Measurements from ENCODE around the gene TMEM164.

DNA sequence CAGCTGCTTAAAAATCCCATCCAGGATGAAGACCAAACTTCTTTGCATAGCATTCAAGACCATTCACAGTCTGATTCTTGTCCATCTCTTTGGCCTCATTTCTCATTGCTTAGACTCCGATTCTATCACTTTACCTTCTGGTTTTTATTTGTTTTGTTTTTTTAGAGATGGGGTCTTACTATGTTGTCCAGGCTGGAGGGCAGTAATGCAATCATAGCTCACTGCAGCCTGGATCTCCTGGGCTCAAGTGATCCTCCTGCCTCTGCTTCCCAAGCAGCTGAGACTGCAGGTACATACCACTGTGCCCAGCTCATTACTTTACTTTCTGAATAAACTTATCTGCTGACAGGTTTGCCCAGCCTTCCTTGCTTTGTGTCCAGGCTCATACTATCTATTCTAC, 152.8 kb downstream of the TMEM164 start:
- TF ChIP-seq, protein P1, sequence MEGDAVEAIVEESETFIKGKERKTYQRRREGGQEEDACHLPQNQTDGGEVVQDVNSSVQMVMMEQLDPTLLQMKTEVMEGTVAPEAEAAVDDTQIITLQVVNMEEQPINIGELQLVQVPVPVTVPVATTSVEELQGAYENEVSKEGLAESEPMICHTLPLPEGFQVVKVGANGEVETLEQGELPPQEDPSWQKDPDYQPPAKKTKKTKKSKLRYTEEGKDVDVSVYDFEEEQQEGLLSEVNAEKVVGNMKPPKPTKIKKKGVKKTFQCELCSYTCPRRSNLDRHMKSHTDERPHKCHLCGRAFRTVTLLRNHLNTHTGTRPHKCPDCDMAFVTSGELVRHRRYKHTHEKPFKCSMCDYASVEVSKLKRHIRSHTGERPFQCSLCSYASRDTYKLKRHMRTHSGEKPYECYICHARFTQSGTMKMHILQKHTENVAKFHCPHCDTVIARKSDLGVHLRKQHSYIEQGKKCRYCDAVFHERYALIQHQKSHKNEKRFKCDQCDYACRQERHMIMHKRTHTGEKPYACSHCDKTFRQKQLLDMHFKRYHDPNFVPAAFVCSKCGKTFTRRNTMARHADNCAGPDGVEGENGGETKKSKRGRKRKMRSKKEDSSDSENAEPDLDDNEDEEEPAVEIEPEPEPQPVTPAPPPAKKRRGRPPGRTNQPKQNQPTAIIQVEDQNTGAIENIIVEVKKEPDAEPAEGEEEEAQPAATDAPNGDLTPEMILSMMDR (conservative IDR thresholded peaks at IDR 0.05 in 1 of 2, IDR thresholded peaks at IDR 0.05 in 1 of 2; ENCODE audit: extremely low read depth in 1 of 2, insufficient read depth in 1 of 2, low read depth in 1 of 2, low read length in 2 of 2): no peak
- no peak for TF ChIP-seq EZH2 (IDR thresholded peaks at IDR 0.05; ENCODE audit: borderline replicate concordance, low read length)

All from mammary epithelial cell (primary cell).